Measurements from ENCODE around the gene NEURL1. TPM values are rescaled to one million over a fixed set of nuclear protein-coding genes. Genes with fewer than 3 reads are reported as not detected.

NEURL1 gene
- total RNA-seq, 2 donors from 2014 or later, result 0.37 to 0.38 TPM

- 70 to 77% methylated on average over 2 of the region's 3 CpGs for WGBS, 2 experiments (ENCODE audit: insufficient coverage in 1 of 2, insufficient read length in 1 of 2)
- Histone ChIP-seq H3K9me3 (ENCODE audit: control insufficient read depth, low read length) (no peaks in the 10 kb centered on the region), H3K27me3 (ENCODE audit: control insufficient read depth, insufficient read depth, low read length, poor library complexity, severe bottlenecking) (no peaks in the 10 kb centered on the region), H3K36me3 (ENCODE audit: control insufficient read depth, insufficient read depth, low read length) (no peaks in the 10 kb centered on the region), H3K4me1 (ENCODE audit: control insufficient read depth, insufficient read depth, low read length) (no peaks in the 10 kb centered on the region), H3K9ac (ENCODE audit: extremely low read depth, low read length, poor library complexity, severe bottlenecking) (no peak overlapping the region), H3K4me3 (ENCODE audit: low read length) (no peak overlapping the region), H3K27ac (ENCODE audit: low read depth, low read length) (no peak overlapping the region)
- no peak overlapping the region for H3K4me3 Mint-ChIP-seq
- H3K36me3 Mint-ChIP-seq (ENCODE audit: low read depth), result no peaks in the 10 kb centered on the region
- H3K9me3 Mint-ChIP-seq, result no peaks in the 10 kb centered on the region
- no peaks in the 10 kb centered on the region for H3K4me1 Mint-ChIP-seq
- H3K27me3 Mint-ChIP-seq (ENCODE audit: insufficient read depth), result peaks cover 3% of the 10 kb centered on the region
- no peak for TF ChIP-seq CTCF (conservative IDR thresholded peaks at IDR 0.05)
- no peak overlapping the region for H3K27ac Mint-ChIP-seq
- DNase-seq, result no peak
These were observed 73.0 kb downstream of the NEURL1 start for GRCh38 chr10:103566536-103566935.

GRCh38 chr10:103568505-103568904 lies 75.0 kb downstream of the NEURL1 start:
- no peaks in the 10 kb centered on the region for H3K27me3 ChIP-seq (ENCODE audit: control insufficient read depth, insufficient read depth, low read length, poor library complexity, severe bottlenecking)
- H3K27ac ChIP-seq (ENCODE audit: low read depth, low read length), result no peak overlapping the region
- H3K9me3 Mint-ChIP-seq, result no peaks in the 10 kb centered on the region
- no peak for DNase-seq
- peaks cover 8% of the 10 kb centered on the region for H3K27me3 Mint-ChIP-seq (ENCODE audit: insufficient read depth)
- H3K36me3 ChIP-seq (ENCODE audit: control insufficient read depth, insufficient read depth, low read length), result no peaks in the 10 kb centered on the region
- no peaks in the 10 kb centered on the region for H3K4me1 Mint-ChIP-seq
- no peak overlapping the region for H3K4me3 Mint-ChIP-seq
- WGBS, 2 experiments (ENCODE audit: insufficient coverage in 1 of 2, insufficient read length in 1 of 2), result 93 to 94% methylated on average over 4 of the region's 5 CpGs
- H3K27ac Mint-ChIP-seq, result no peak overlapping the region
- H3K9ac ChIP-seq (ENCODE audit: extremely low read depth, low read length, poor library complexity, severe bottlenecking), result no peak overlapping the region
- TF ChIP-seq CTCF (conservative IDR thresholded peaks at IDR 0.05), result no peak
- H3K4me3 ChIP-seq (ENCODE audit: low read length), result no peak overlapping the region
- H3K4me1 ChIP-seq (ENCODE audit: control insufficient read depth, insufficient read depth, low read length), result no peaks in the 10 kb centered on the region
- H3K36me3 Mint-ChIP-seq (ENCODE audit: low read depth), result no peaks in the 10 kb centered on the region
- H3K9me3 ChIP-seq (ENCODE audit: control insufficient read depth, low read length), result no peaks in the 10 kb centered on the region

GRCh38 chr10:103569896-103570295 lies 76.4 kb downstream of the NEURL1 start:
- Histone ChIP-seq H3K4me1 (ENCODE audit: control insufficient read depth, insufficient read depth, low read length) (no peaks in the 10 kb centered on the region), H3K27ac (ENCODE audit: low read depth, low read length) (no peak overlapping the region), H3K4me3 (ENCODE audit: low read length) (no peak overlapping the region), H3K27me3 (ENCODE audit: control insufficient read depth, insufficient read depth, low read length, poor library complexity, severe bottlenecking) (no peaks in the 10 kb centered on the region), H3K9ac (ENCODE audit: extremely low read depth, low read length, poor library complexity, severe bottlenecking) (no peak overlapping the region), H3K36me3 (ENCODE audit: control insufficient read depth, insufficient read depth, low read length) (no peaks in the 10 kb centered on the region), H3K9me3 (ENCODE audit: control insufficient read depth, low read length) (no peaks in the 10 kb centered on the region)
- Mint-ChIP-seq H3K36me3 (ENCODE audit: low read depth) (no peaks in the 10 kb centered on the region), H3K27ac (no peak overlapping the region), H3K4me3 (no peak overlapping the region), H3K4me1 (no peaks in the 10 kb centered on the region), H3K9me3 (no peaks in the 10 kb centered on the region), H3K27me3 (ENCODE audit: insufficient read depth) (peaks cover 8% of the 10 kb centered on the region)
- TF ChIP-seq CTCF (conservative IDR thresholded peaks at IDR 0.05), result no peak
- DNase-seq, result no peak
- WGBS, 2 experiments (ENCODE audit: insufficient coverage in 1 of 2, insufficient read length in 1 of 2), result 75 to 86% methylated on average over 5 of the region's 5 CpGs

All from endodermal cell (in vitro differentiated cells).